ENCODE measurements around the gene PCNX1. TPM values are rescaled to one million over a fixed set of nuclear protein-coding genes. Genes with fewer than 3 reads are reported as not detected.
"Not testable (repeated sequence)": the region's sequence is repeated elsewhere in the genome, so short reads cannot be mapped to it uniquely, and the experiment has no call there.

The PCNX1 gene
- total RNA-seq, 1 donor from 2014 or later, result 68.8 TPM

GRCh38 chr14:70871863-70872677 lies 35.2 kb upstream of the PCNX1 start:
- peaks cover 2% of the 10 kb centered on the region for H3K27me3 Mint-ChIP-seq (ENCODE audit: unreplicated experiment)
- H3K9me3 Mint-ChIP-seq (ENCODE audit: unreplicated experiment), result no peaks in the 10 kb centered on the region
- peaks cover 14% of the 10 kb centered on the region for H3K36me3 Mint-ChIP-seq (ENCODE audit: low read depth, unreplicated experiment)
- no peaks in the 10 kb centered on the region for H3K4me1 Mint-ChIP-seq (ENCODE audit: unreplicated experiment)
- no peak for TF ChIP-seq CTCF (IDR thresholded peaks at IDR 0.05; ENCODE audit: unreplicated experiment)
- no peak overlapping the region for H3K27ac Mint-ChIP-seq (ENCODE audit: unreplicated experiment)
- DNase-seq (ENCODE audit: low spot score), result no peak
- no peak overlapping the region for H3K4me3 Mint-ChIP-seq (ENCODE audit: unreplicated experiment)

GRCh38 chr14:70872678-70873020 lies 34.6 kb upstream of the PCNX1 start:
- DNase-seq (ENCODE audit: low spot score), result no peak
- Mint-ChIP-seq H3K27ac (ENCODE audit: unreplicated experiment) (no peak overlapping the region), H3K4me3 (ENCODE audit: unreplicated experiment) (no peak overlapping the region), H3K36me3 (ENCODE audit: low read depth, unreplicated experiment) (peaks cover 14% of the 10 kb centered on the region), H3K4me1 (ENCODE audit: unreplicated experiment) (no peaks in the 10 kb centered on the region), H3K27me3 (ENCODE audit: unreplicated experiment) (peaks cover 2% of the 10 kb centered on the region), H3K9me3 (ENCODE audit: unreplicated experiment) (no peaks in the 10 kb centered on the region)
- TF ChIP-seq CTCF (IDR thresholded peaks at IDR 0.05; ENCODE audit: unreplicated experiment), result no peak

DNA sequence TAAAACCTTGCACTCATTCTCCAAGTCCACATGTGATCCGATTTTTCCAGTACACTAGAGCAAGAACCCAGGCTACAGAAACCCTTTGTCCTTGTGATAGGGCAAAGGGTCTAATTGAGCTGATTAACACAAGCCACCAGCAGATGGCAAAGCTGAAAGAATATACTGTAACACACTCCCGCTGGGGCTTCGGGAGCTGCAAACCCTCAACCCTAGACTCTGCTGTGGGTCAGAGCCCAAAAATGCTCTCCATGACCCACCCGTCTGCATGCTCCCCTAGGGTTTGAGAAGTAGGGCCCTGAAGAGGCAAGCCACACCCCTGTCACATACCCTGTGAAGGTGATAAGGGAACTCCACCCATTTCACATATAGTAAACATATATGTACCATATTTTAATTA lies 33.6 kb upstream of the PCNX1 start:
- H3K4me3 Mint-ChIP-seq (ENCODE audit: unreplicated experiment), result no peak overlapping the region
- no peaks in the 10 kb centered on the region for H3K4me1 Mint-ChIP-seq (ENCODE audit: unreplicated experiment)
- H3K27me3 Mint-ChIP-seq (ENCODE audit: unreplicated experiment), result peaks cover 2% of the 10 kb centered on the region
- no peak for DNase-seq (ENCODE audit: low spot score)
- TF ChIP-seq CTCF (IDR thresholded peaks at IDR 0.05; ENCODE audit: unreplicated experiment), result no peak
- H3K27ac Mint-ChIP-seq (ENCODE audit: unreplicated experiment), result no peak overlapping the region
- H3K9me3 Mint-ChIP-seq (ENCODE audit: unreplicated experiment), result no peaks in the 10 kb centered on the region
- H3K36me3 Mint-ChIP-seq (ENCODE audit: low read depth, unreplicated experiment), result peaks cover 14% of the 10 kb centered on the region

- not testable (repeated sequence) for DNase-seq (ENCODE audit: low spot score); H3K9me3 Mint-ChIP-seq (ENCODE audit: unreplicated experiment)
Measured at GRCh38 chr14:70875811-70876460, 31.3 kb upstream of the PCNX1 start.

DNA sequence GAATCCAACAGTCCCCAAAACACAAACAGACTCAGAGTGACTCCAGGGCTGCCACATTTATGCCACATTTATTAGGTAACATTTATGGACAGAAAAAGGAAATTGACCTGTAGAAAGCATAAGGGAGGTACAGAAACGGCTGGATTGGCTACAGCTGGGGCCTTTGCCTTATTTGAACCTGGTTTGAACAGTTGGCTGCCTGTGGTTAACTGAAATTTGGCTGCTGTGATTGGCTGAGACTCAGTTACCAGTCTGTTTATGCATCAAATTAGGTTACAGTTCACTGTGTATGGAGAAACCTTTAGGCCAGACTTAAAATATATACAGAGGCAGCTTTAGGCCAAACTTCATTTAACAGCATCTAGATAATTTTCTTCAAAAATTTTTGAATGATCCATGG lies 27.8 kb upstream of the PCNX1 start:
- H3K27ac Mint-ChIP-seq (ENCODE audit: unreplicated experiment), result no peak overlapping the region
- no peaks in the 10 kb centered on the region for H3K9me3 Mint-ChIP-seq (ENCODE audit: unreplicated experiment)
- no peaks in the 10 kb centered on the region for H3K36me3 Mint-ChIP-seq (ENCODE audit: low read depth, unreplicated experiment)
- no peak overlapping the region for H3K4me3 Mint-ChIP-seq (ENCODE audit: unreplicated experiment)
- H3K27me3 Mint-ChIP-seq (ENCODE audit: unreplicated experiment), result peaks cover 2% of the 10 kb centered on the region
- DNase-seq (ENCODE audit: low spot score), result no peak
- no peak for TF ChIP-seq CTCF (IDR thresholded peaks at IDR 0.05; ENCODE audit: unreplicated experiment)
- peaks cover 15% of the 10 kb centered on the region for H3K4me1 Mint-ChIP-seq (ENCODE audit: unreplicated experiment)

More at GRCh38 chr14:70875811-70876460, 31.3 kb upstream of the PCNX1 start:
- H3K27ac Mint-ChIP-seq (ENCODE audit: unreplicated experiment); H3K36me3 Mint-ChIP-seq (ENCODE audit: low read depth, unreplicated experiment); H3K4me1 Mint-ChIP-seq (ENCODE audit: unreplicated experiment); H3K4me3 Mint-ChIP-seq (ENCODE audit: unreplicated experiment); H3K27me3 Mint-ChIP-seq (ENCODE audit: unreplicated experiment): not testable (repeated sequence)

GRCh38 chr14:70880888-70881287 lies 26.4 kb upstream of the PCNX1 start:
- H3K27ac Mint-ChIP-seq (ENCODE audit: unreplicated experiment); H3K36me3 Mint-ChIP-seq (ENCODE audit: low read depth, unreplicated experiment); H3K9me3 Mint-ChIP-seq (ENCODE audit: unreplicated experiment); H3K4me3 Mint-ChIP-seq (ENCODE audit: unreplicated experiment); DNase-seq (ENCODE audit: low spot score); H3K27me3 Mint-ChIP-seq (ENCODE audit: unreplicated experiment): not testable (repeated sequence)
- peaks cover 17% of the 10 kb centered on the region for H3K4me1 Mint-ChIP-seq (ENCODE audit: unreplicated experiment)
